ENCODE measurements around the gene TES. TPM values are rescaled to one million over a fixed set of nuclear protein-coding genes. Genes with fewer than 3 reads are reported as not detected.

Gene TES
- total and polyA plus RNA-seq, 4 experiments from 2014 or later: 109 to 248 (median 154) TPM

GRCh38 chr7:116259871-116260440 lies 49.6 kb downstream of the TES start:
- no peaks in the 10 kb centered on the region for H3K9me3 Mint-ChIP-seq
- intact Hi-C loops (cut with micrococcal nuclease): no loop called here
- H3K4me1 ChIP-seq (ENCODE audit: insufficient read depth, low read length): no peaks in the 10 kb centered on the region
- no peak overlapping the region for H3K4me3 Mint-ChIP-seq
- CTCF ChIA-PET (ENCODE audit: partially characterized antibody): interaction anchor here (0.9 to 8.4 kb wide), 18 partner anchors 8 to 331 kb away, joined by 3 to 67 read pairs (median 6); partner anchors contain the start of gene CAV1
- no peak overlapping the region for H3K27ac ChIP-seq (ENCODE audit: low read depth, low read length)
- H3K36me3 ChIP-seq (ENCODE audit: insufficient read depth, low read length): peaks cover 17% of the 10 kb centered on the region
- H3K27me3 ChIP-seq (ENCODE audit: insufficient read depth, low read length): no peaks in the 10 kb centered on the region
- POLR2A ChIA-PET (ENCODE audit: partially characterized antibody): no interaction called here
- H3K4me1 Mint-ChIP-seq: peaks cover 0 to 8% (median 5%) of the 10 kb centered on the region in 4 donors
- no peak overlapping the region for H3K4me3 ChIP-seq (ENCODE audit: low read length in 2 of 2)
- no peaks in the 10 kb centered on the region for H3K9me3 ChIP-seq (ENCODE audit: control insufficient read depth in 1 of 2, low read length in 2 of 2)
- no peak overlapping the region for H3K27ac Mint-ChIP-seq
- H3K36me3 Mint-ChIP-seq: peaks cover 12 to 40% of the 10 kb centered on the region in 2 donors
- no peak for DNase-seq
- H3K27me3 Mint-ChIP-seq: no peaks in the 10 kb centered on the region

- no peak overlapping the region for H3K4me3 ChIP-seq (ENCODE audit: low read length in 2 of 2)
- H3K27me3 ChIP-seq (ENCODE audit: insufficient read depth, low read length): no peaks in the 10 kb centered on the region
- H3K36me3 ChIP-seq (ENCODE audit: insufficient read depth, low read length): peaks cover 13% of the 10 kb centered on the region
- DNase-seq: no peak
- Mint-ChIP-seq H3K4me3 (no peak overlapping the region), H3K4me1 (peaks cover 0 to 8% (median 4%) of the 10 kb centered on the region in 4 donors), H3K27me3 (peaks cover 0 to 4% of the 10 kb centered on the region in 2 donors), H3K9me3 (no peaks in the 10 kb centered on the region), H3K27ac (peak overlapping the region in 3 of 7 donors; percentile 2 to 36 (median 5)), H3K36me3 (peaks cover 10 to 23% of the 10 kb centered on the region in 2 donors)
- H3K27ac ChIP-seq (ENCODE audit: low read depth, low read length): no peak overlapping the region
- CTCF ChIA-PET (ENCODE audit: partially characterized antibody): no interaction called here
- H3K4me1 ChIP-seq (ENCODE audit: insufficient read depth, low read length): no peaks in the 10 kb centered on the region
- intact Hi-C loops (cut with micrococcal nuclease): no loop called here
- H3K9me3 ChIP-seq (ENCODE audit: control insufficient read depth in 1 of 2, low read length in 2 of 2): no peaks in the 10 kb centered on the region
- POLR2A ChIA-PET (ENCODE audit: partially characterized antibody): no interaction called here
These were observed 51.6 kb downstream of the TES start for GRCh38 chr7:116261904-116262303.

GRCh38 chr7:116265881-116266280 lies 55.5 kb downstream of the TES start:
- no peaks in the 10 kb centered on the region for H3K9me3 Mint-ChIP-seq
- Histone ChIP-seq H3K27me3 (ENCODE audit: insufficient read depth, low read length) (no peaks in the 10 kb centered on the region), H3K9me3 (ENCODE audit: control insufficient read depth in 1 of 2, low read length in 2 of 2) (no peaks in the 10 kb centered on the region), H3K4me1 (ENCODE audit: insufficient read depth, low read length) (no peaks in the 10 kb centered on the region), H3K36me3 (ENCODE audit: insufficient read depth, low read length) (no peaks in the 10 kb centered on the region), H3K4me3 (ENCODE audit: low read length in 2 of 2) (no peak overlapping the region), H3K27ac (ENCODE audit: low read depth, low read length) (no peak overlapping the region)
- CTCF ChIA-PET (ENCODE audit: partially characterized antibody): interaction anchor here (1.5 kb wide), 1 partner anchor 8 kb away, joined by 4 read pairs; no protein-coding TSS in a partner anchor
- no peaks in the 10 kb centered on the region for H3K4me1 Mint-ChIP-seq
- intact Hi-C loops (cut with micrococcal nuclease): no loop called here
- no peak overlapping the region for H3K27ac Mint-ChIP-seq
- peaks cover 6 to 8% of the 10 kb centered on the region in 2 donors for H3K27me3 Mint-ChIP-seq
- POLR2A ChIA-PET (ENCODE audit: partially characterized antibody): no interaction called here
- no peak for DNase-seq
- no peak overlapping the region for H3K4me3 Mint-ChIP-seq
- H3K36me3 Mint-ChIP-seq: no peaks in the 10 kb centered on the region

- intact Hi-C loops (cut with micrococcal nuclease): no loop called here
- H3K4me3 Mint-ChIP-seq: no peak overlapping the region
- Histone ChIP-seq H3K4me3 (ENCODE audit: low read length in 2 of 2) (no peak overlapping the region), H3K4me1 (ENCODE audit: insufficient read depth, low read length) (no peaks in the 10 kb centered on the region), H3K36me3 (ENCODE audit: insufficient read depth, low read length) (no peaks in the 10 kb centered on the region), H3K27me3 (ENCODE audit: insufficient read depth, low read length) (no peaks in the 10 kb centered on the region), H3K9me3 (ENCODE audit: control insufficient read depth in 1 of 2, low read length in 2 of 2) (no peaks in the 10 kb centered on the region), H3K27ac (ENCODE audit: low read depth, low read length) (no peak overlapping the region)
- DNase-seq: no peak
- H3K9me3 Mint-ChIP-seq: no peaks in the 10 kb centered on the region
- H3K27ac Mint-ChIP-seq: no peak overlapping the region
- POLR2A ChIA-PET (ENCODE audit: partially characterized antibody): no interaction called here
- CTCF ChIA-PET (ENCODE audit: partially characterized antibody): no interaction called here
- no peaks in the 10 kb centered on the region for H3K4me1 Mint-ChIP-seq
- H3K36me3 Mint-ChIP-seq: no peaks in the 10 kb centered on the region
- peaks cover 8 to 11% of the 10 kb centered on the region in 2 donors for H3K27me3 Mint-ChIP-seq
These were observed 59.1 kb downstream of the TES start for GRCh38 chr7:116269466-116269865.

- H3K9me3 Mint-ChIP-seq: no peaks in the 10 kb centered on the region
- H3K27ac Mint-ChIP-seq: no peak overlapping the region
- CTCF ChIA-PET (ENCODE audit: partially characterized antibody): interaction anchor here (1.1 to 1.2 kb wide), 2 partner anchors 12 to 321 kb away, joined by 3 to 4 read pairs; no protein-coding TSS in a partner anchor
- H3K4me3 Mint-ChIP-seq: no peak overlapping the region
- POLR2A ChIA-PET (ENCODE audit: partially characterized antibody): no interaction called here
- H3K27me3 ChIP-seq (ENCODE audit: insufficient read depth, low read length): no peaks in the 10 kb centered on the region
- no peak for DNase-seq
- H3K4me1 ChIP-seq (ENCODE audit: insufficient read depth, low read length): no peaks in the 10 kb centered on the region
- H3K36me3 ChIP-seq (ENCODE audit: insufficient read depth, low read length): no peaks in the 10 kb centered on the region
- no peaks in the 10 kb centered on the region for H3K36me3 Mint-ChIP-seq
- no peak overlapping the region for H3K4me3 ChIP-seq (ENCODE audit: low read length in 2 of 2)
- H3K9me3 ChIP-seq (ENCODE audit: control insufficient read depth in 1 of 2, low read length in 2 of 2): no peaks in the 10 kb centered on the region
- H3K4me1 Mint-ChIP-seq: no peaks in the 10 kb centered on the region
- intact Hi-C loops (cut with micrococcal nuclease): no loop called here
- H3K27me3 Mint-ChIP-seq: peaks cover 8 to 18% of the 10 kb centered on the region in 2 donors
- H3K27ac ChIP-seq (ENCODE audit: low read depth, low read length): no peak overlapping the region
These were observed 61.0 kb downstream of the TES start for GRCh38 chr7:116271161-116271913.

- Histone ChIP-seq H3K4me1 (ENCODE audit: insufficient read depth, low read length) (no peaks in the 10 kb centered on the region), H3K4me3 (ENCODE audit: low read length in 2 of 2) (no peak overlapping the region), H3K27me3 (ENCODE audit: insufficient read depth, low read length) (no peaks in the 10 kb centered on the region), H3K9me3 (ENCODE audit: control insufficient read depth in 1 of 2, low read length in 2 of 2) (no peaks in the 10 kb centered on the region), H3K27ac (ENCODE audit: low read depth, low read length) (no peak overlapping the region), H3K36me3 (ENCODE audit: insufficient read depth, low read length) (no peaks in the 10 kb centered on the region)
- Mint-ChIP-seq H3K36me3 (no peaks in the 10 kb centered on the region), H3K9me3 (no peaks in the 10 kb centered on the region), H3K27ac (no peak overlapping the region), H3K4me3 (no peak overlapping the region), H3K4me1 (no peaks in the 10 kb centered on the region), H3K27me3 (peaks cover 8 to 22% of the 10 kb centered on the region in 2 donors)
- DNase-seq: no peak
- POLR2A ChIA-PET (ENCODE audit: partially characterized antibody): no interaction called here
- intact Hi-C loops (cut with micrococcal nuclease): no loop called here
- CTCF ChIA-PET (ENCODE audit: partially characterized antibody): interaction anchor here (1.1 to 1.2 kb wide), 2 partner anchors 13 to 320 kb away, joined by 3 to 4 read pairs; no protein-coding TSS in a partner anchor
These were observed 61.9 kb downstream of the TES start for GRCh38 chr7:116271963-116272886.

Measured in CD4-positive, alpha-beta memory T cell (primary cell).